Uterus (tissue), 2 donors: ENCODE measurements around the gene ZNF81.

Experiments used
- POLR2A ChIP-seq, 2 donors: fragments of 450-650 bp; IDR thresholded peaks; one replicate each; pipeline ENCODE4 v1.6.1; 2016; ENCODE audit warnings: antibody characterized with exemption in 2 of 2, mild to moderate bottlenecking in 1 of 2, moderate library complexity in 1 of 2
- TF ChIP-seq, protein P1 (sequence below), 4 experiments: fragments of 200-600 bp in 2 of 4; fragments of 450-650 bp in 2 of 4; sonication (generic) in 2 of 4; IDR thresholded peaks; one replicate each; pipeline ENCODE4 v1.5.1; 2016 to 2019; ENCODE audit warnings: antibody characterized with exemption in 4 of 4, mild to moderate bottlenecking in 2 of 4, moderate library complexity in 1 of 4

- TF ChIP-seq, protein P1, sequence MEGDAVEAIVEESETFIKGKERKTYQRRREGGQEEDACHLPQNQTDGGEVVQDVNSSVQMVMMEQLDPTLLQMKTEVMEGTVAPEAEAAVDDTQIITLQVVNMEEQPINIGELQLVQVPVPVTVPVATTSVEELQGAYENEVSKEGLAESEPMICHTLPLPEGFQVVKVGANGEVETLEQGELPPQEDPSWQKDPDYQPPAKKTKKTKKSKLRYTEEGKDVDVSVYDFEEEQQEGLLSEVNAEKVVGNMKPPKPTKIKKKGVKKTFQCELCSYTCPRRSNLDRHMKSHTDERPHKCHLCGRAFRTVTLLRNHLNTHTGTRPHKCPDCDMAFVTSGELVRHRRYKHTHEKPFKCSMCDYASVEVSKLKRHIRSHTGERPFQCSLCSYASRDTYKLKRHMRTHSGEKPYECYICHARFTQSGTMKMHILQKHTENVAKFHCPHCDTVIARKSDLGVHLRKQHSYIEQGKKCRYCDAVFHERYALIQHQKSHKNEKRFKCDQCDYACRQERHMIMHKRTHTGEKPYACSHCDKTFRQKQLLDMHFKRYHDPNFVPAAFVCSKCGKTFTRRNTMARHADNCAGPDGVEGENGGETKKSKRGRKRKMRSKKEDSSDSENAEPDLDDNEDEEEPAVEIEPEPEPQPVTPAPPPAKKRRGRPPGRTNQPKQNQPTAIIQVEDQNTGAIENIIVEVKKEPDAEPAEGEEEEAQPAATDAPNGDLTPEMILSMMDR (IDR thresholded peaks at IDR 0.05) = no peak
- TF ChIP-seq POLR2A (IDR thresholded peaks at IDR 0.05) = no peak
Observed at GRCh38 chrX:47828984-47829383, 7.7 kb upstream of the ZNF81 start.
